ENCODE results near the gene PLA2G6. TPM values are rescaled to one million over a fixed set of nuclear protein-coding genes. Genes with fewer than 3 reads are reported as not detected.

Gene PLA2G6
- total RNA-seq, 2 experiments from 2014 or later, result 33.9 to 83.9 TPM

GRCh38 chr22:38171927-38172831 is 9.5 kb downstream of the PLA2G6 start:
- H3K9me2 ChIP-seq (ENCODE audit: insufficient read depth, low read length), result no peaks in the 10 kb centered on the region
- no peaks in the 10 kb centered on the region for H4K20me1 ChIP-seq (ENCODE audit: insufficient read depth, low read length)
- peak; percentile 22 for DNase-seq (ENCODE audit: low spot score)
- ChIA-PET POLR2A (interaction anchor here (1.0 to 1.9 kb wide), 2 partner anchors 10 to 29 kb away, joined by 3 to 5 read pairs; partner anchors contain the start of genes MAFF and PLA2G6), CTCF (ENCODE audit: unreplicated experiment) (no interaction called here)
- TF ChIP-seq EZH2phosphoT487 (IDR thresholded peaks at IDR 0.05; ENCODE audit: borderline replicate concordance, low read depth, low read length) (no peak), CTCF (conservative IDR thresholded peaks at IDR 0.05; ENCODE audit: low read length) (no peak)
- no peaks in the 10 kb centered on the region for H3K79me2 ChIP-seq (ENCODE audit: insufficient read depth, low read depth, low read length)
- H3K36me3 ChIP-seq (ENCODE audit: insufficient read depth, low read length), result no peaks in the 10 kb centered on the region
- peak overlapping the region; percentile 28; the same call in 1 of the 2 replicates for H3K4me2 ChIP-seq (ENCODE audit: low read length)
- no peaks in the 10 kb centered on the region for H3K9me3 ChIP-seq (ENCODE audit: low read length)
- no peak overlapping the region for H3K27ac ChIP-seq (ENCODE audit: low read depth, low read length, poor library complexity, severe bottlenecking)
- peaks cover 14% of the 10 kb centered on the region for H3K4me1 ChIP-seq (ENCODE audit: insufficient read depth, low read length, poor library complexity, severe bottlenecking)
- H2AFZ ChIP-seq (ENCODE audit: low read length), result no peak overlapping the region
- BruUV-seq (replicated peaks), result no TSS peak
- H3K4me3 ChIP-seq (ENCODE audit: low read depth, low read length, poor library complexity, severe bottlenecking), result no peak overlapping the region
- intact Hi-C loops (cut with micrococcal nuclease; ENCODE audit: unreplicated experiment), result no loop called here

DNA sequence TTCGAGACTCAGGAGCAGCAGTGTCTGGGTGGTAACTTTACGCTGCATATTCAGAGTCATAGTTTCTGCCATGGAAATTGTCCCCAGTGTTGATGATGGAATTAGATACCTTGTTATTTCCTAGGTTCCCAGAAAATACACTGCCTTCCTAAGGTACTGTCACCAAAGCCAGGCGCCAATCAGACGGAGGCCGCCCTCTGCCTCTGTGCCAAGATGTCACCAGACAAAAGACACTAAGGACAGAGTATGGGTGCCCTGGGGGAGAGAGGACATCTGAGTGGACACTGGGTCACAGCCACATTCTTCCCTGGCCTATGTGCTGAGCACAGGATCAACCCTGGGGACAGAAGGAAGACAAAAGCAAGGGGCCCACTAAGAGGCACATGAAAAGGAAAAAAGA is 11.2 kb downstream of the PLA2G6 start:
- BruUV-seq (replicated peaks), result no TSS peak
- H3K9me2 ChIP-seq (ENCODE audit: insufficient read depth, low read length), result no peaks in the 10 kb centered on the region
- no peaks in the 10 kb centered on the region for H3K9me3 ChIP-seq (ENCODE audit: low read length)
- no peak overlapping the region for H3K27ac ChIP-seq (ENCODE audit: low read depth, low read length, poor library complexity, severe bottlenecking)
- TF ChIP-seq CTCF (conservative IDR thresholded peaks at IDR 0.05; ENCODE audit: low read length) (no peak), EZH2phosphoT487 (IDR thresholded peaks at IDR 0.05; ENCODE audit: borderline replicate concordance, low read depth, low read length) (no peak)
- H3K4me1 ChIP-seq (ENCODE audit: insufficient read depth, low read length, poor library complexity, severe bottlenecking), result peaks cover 14% of the 10 kb centered on the region
- no peak overlapping the region for H2AFZ ChIP-seq (ENCODE audit: low read length)
- H3K79me2 ChIP-seq (ENCODE audit: insufficient read depth, low read depth, low read length), result no peaks in the 10 kb centered on the region
- intact Hi-C loops (cut with micrococcal nuclease; ENCODE audit: unreplicated experiment), result no loop called here
- ChIA-PET POLR2A (interaction anchor here (0.6 to 1.9 kb wide), 3 partner anchors 10 to 231 kb away, joined by 3 to 5 read pairs (median 3); partner anchors contain the start of gene PLA2G6), CTCF (ENCODE audit: unreplicated experiment) (no interaction called here)
- H4K20me1 ChIP-seq (ENCODE audit: insufficient read depth, low read length), result no peaks in the 10 kb centered on the region
- H3K4me3 ChIP-seq (ENCODE audit: low read depth, low read length, poor library complexity, severe bottlenecking), result no peak overlapping the region
- DNase-seq (ENCODE audit: low spot score), result no peak
- peaks cover 7% of the 10 kb centered on the region; the same call in 1 of the 2 replicates for H3K36me3 ChIP-seq (ENCODE audit: insufficient read depth, low read length)
- H3K4me2 ChIP-seq (ENCODE audit: low read length), result no peak overlapping the region

GRCh38 chr22:38169116-38169515 is 12.5 kb downstream of the PLA2G6 start:
- Histone ChIP-seq H3K36me3 (ENCODE audit: insufficient read depth, low read length) (peaks cover 7% of the 10 kb centered on the region; the same call in 1 of the 2 replicates), H3K9me3 (ENCODE audit: low read length) (no peaks in the 10 kb centered on the region), H4K20me1 (ENCODE audit: insufficient read depth, low read length) (no peaks in the 10 kb centered on the region), H3K4me3 (ENCODE audit: low read depth, low read length, poor library complexity, severe bottlenecking) (no peak overlapping the region), H3K4me2 (ENCODE audit: low read length) (no peak overlapping the region), H3K79me2 (ENCODE audit: insufficient read depth, low read depth, low read length) (no peaks in the 10 kb centered on the region), H3K4me1 (ENCODE audit: insufficient read depth, low read length, poor library complexity, severe bottlenecking) (peaks cover 14% of the 10 kb centered on the region), H3K27ac (ENCODE audit: low read depth, low read length, poor library complexity, severe bottlenecking) (no peak overlapping the region), H2AFZ (ENCODE audit: low read length) (no peak overlapping the region), H3K9me2 (ENCODE audit: insufficient read depth, low read length) (no peaks in the 10 kb centered on the region)
- CTCF ChIA-PET (ENCODE audit: unreplicated experiment), result no interaction called here
- POLR2A ChIA-PET, result no interaction called here
- BruUV-seq (replicated peaks), result no TSS peak
- TF ChIP-seq CTCF (conservative IDR thresholded peaks at IDR 0.05; ENCODE audit: low read length) (no peak), EZH2phosphoT487 (IDR thresholded peaks at IDR 0.05; ENCODE audit: borderline replicate concordance, low read depth, low read length) (no peak)
- no peak for DNase-seq (ENCODE audit: low spot score)
- intact Hi-C loops (cut with micrococcal nuclease; ENCODE audit: unreplicated experiment), result no loop called here

Data from OCI-LY7 (cell line).